ENCODE measurements around the gene NEBL. TPM values are rescaled to one million over a fixed set of nuclear protein-coding genes. Genes with fewer than 3 reads are reported as not detected.

NEBL gene
- total RNA-seq, 1 experiment from 2014 or later, result 16.6 TPM

DNA sequence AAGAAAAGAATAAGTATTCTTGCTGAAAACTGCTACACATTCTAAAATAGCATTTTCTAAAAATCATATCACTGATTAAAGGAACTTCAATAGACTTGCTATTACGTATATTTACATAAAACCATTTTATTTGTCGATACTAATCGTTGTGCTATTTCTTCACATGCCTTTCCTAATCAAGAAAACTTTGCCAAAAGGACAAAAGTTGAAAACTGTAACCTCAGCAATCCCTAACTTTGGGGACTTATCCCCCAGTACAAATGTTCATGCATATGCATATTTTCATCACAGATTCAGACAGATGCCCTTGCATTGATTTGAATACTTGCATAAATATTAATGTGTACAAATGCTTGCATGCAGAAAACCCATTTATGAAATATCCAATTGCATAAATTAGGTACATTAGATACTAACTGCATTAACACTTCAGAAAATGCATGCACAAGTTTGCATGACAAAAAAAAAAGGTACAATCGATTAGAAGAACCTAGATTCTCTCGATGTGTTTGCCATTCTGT, 35.6 kb upstream of the NEBL start:
- RAD21 ChIA-PET (ENCODE audit: low non-redundant PET in 1 of 2, low total read pairs in 2 of 2, uncharacterized antibody in 2 of 2, unreplicated experiment in 2 of 2), result no interaction called here
- CTCF ChIA-PET, result no interaction called here
- TF ChIP-seq FOSL1 (IDR thresholded peaks at IDR 0.05; ENCODE audit: low read depth) (no peak), POLR2A (IDR thresholded peaks at IDR 0.05; ENCODE audit: borderline replicate concordance, extremely low read depth, insufficient read depth, insufficient read length) (no peak), POLR2AphosphoS5 (IDR thresholded peaks at IDR 0.05; ENCODE audit: low read depth, low read length) (no peak), EZH2 (IDR thresholded peaks at IDR 0.05) (no peak), YY1 (IDR thresholded peaks at IDR 0.05; ENCODE audit: extremely low read depth, insufficient replicate concordance, low read depth, low read length) (no peak), TCF7L2 (IDR thresholded peaks at IDR 0.05; ENCODE audit: borderline replicate concordance, extremely low read depth, insufficient read depth, insufficient read length) (no peak)
- TF ChIP-seq, protein P1, sequence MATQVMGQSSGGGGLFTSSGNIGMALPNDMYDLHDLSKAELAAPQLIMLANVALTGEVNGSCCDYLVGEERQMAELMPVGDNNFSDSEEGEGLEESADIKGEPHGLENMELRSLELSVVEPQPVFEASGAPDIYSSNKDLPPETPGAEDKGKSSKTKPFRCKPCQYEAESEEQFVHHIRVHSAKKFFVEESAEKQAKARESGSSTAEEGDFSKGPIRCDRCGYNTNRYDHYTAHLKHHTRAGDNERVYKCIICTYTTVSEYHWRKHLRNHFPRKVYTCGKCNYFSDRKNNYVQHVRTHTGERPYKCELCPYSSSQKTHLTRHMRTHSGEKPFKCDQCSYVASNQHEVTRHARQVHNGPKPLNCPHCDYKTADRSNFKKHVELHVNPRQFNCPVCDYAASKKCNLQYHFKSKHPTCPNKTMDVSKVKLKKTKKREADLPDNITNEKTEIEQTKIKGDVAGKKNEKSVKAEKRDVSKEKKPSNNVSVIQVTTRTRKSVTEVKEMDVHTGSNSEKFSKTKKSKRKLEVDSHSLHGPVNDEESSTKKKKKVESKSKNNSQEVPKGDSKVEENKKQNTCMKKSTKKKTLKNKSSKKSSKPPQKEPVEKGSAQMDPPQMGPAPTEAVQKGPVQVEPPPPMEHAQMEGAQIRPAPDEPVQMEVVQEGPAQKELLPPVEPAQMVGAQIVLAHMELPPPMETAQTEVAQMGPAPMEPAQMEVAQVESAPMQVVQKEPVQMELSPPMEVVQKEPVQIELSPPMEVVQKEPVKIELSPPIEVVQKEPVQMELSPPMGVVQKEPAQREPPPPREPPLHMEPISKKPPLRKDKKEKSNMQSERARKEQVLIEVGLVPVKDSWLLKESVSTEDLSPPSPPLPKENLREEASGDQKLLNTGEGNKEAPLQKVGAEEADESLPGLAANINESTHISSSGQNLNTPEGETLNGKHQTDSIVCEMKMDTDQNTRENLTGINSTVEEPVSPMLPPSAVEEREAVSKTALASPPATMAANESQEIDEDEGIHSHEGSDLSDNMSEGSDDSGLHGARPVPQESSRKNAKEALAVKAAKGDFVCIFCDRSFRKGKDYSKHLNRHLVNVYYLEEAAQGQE (IDR thresholded peaks at IDR 0.05; ENCODE audit: low read depth), result no peak
- Histone ChIP-seq H3K4me1 (ENCODE audit: control insufficient read depth in 1 of 2, insufficient read depth in 2 of 2, low read length in 2 of 2) (no peaks in the 10 kb centered on the region), H3K9ac (ENCODE audit: low read length) (no peak overlapping the region), H2AFZ (ENCODE audit: low read depth, low read length, poor library complexity, severe bottlenecking) (no peak overlapping the region), H3K27ac (ENCODE audit: low read depth, low read length) (no peak overlapping the region), H3K27me3 (ENCODE audit: insufficient read depth, low read length) (no peaks in the 10 kb centered on the region), H3K9me3 (ENCODE audit: control insufficient read depth in 1 of 2, insufficient read depth in 1 of 2, low read depth in 1 of 2, low read length in 2 of 2) (no peaks in the 10 kb centered on the region), H4K20me1 (ENCODE audit: insufficient read depth) (no peaks in the 10 kb centered on the region), H3K4me3 (replicated peaks in 1 of 2; ENCODE audit: low read depth in 1 of 2, low read length in 2 of 2) (no peak overlapping the region), H3K79me2 (ENCODE audit: insufficient read depth, low read length) (no peaks in the 10 kb centered on the region), H3K9me2 (ENCODE audit: insufficient read depth) (no peaks in the 10 kb centered on the region), H3K36me3 (ENCODE audit: control insufficient read depth in 1 of 2, insufficient read depth in 2 of 2, low read length in 2 of 2) (no peaks in the 10 kb centered on the region), H3K4me2 (ENCODE audit: low read length) (no peak overlapping the region)
- intact Hi-C loops (cut with micrococcal nuclease), result no loop called here
- no TSS peak for BruUV-seq (replicated peaks)
- POLR2A ChIA-PET, result no interaction called here
- ATAC-seq, result no peak
- DNase-seq (ENCODE audit: low read depth, low spot score), result no peak

All from HCT116 (cell line).